Smooth muscle cell (in vitro differentiated cells): ENCODE measurements around the gene HDAC5. TPM values are rescaled to one million over a fixed set of nuclear protein-coding genes. Genes with fewer than 3 reads are reported as not detected.
"Not testable (repeated sequence)": the region's sequence is repeated elsewhere in the genome, so short reads cannot be mapped to it uniquely, and the experiment has no call there.

Experiments used
- DNase-seq: peaks from one replicate; lab custom pipeline; 2025; ENCODE audit not compliant: unreplicated experiment; lab: John Stamatoyannopoulos, UW
- H2AFZ ChIP-seq: fragments of 200-600 bp; sonication (generic); 2 replicates; pipeline ENCODE4 v1.6.0; 2016; ENCODE audit warnings: antibody characterized with exemption, low read depth, mild to moderate bottlenecking
- H3F3A ChIP-seq: fragments of 200-600 bp; sonication (generic); 2 replicates; pipeline ENCODE4 v1.6.0; 2017; ENCODE audit warnings: antibody characterized with exemption, low read depth
- H3K27ac ChIP-seq: fragments of 200-600 bp; sonication (generic); 2 replicates; pipeline ENCODE4 v1.5.1; 2016; ENCODE audit warnings: low read depth, mild to moderate bottlenecking
- H3K27me3 ChIP-seq: fragments of 200-600 bp; sonication (generic); 2 replicates; pipeline ENCODE4 v1.6.1; 2016; ENCODE audit warnings: low read depth, mild to moderate bottlenecking
- H3K36me3 ChIP-seq: fragments of 200-600 bp; sonication (generic); 2 replicates; pipeline ENCODE4 v1.5.1; 2016; ENCODE audit warnings: low read depth
- H3K4me1 ChIP-seq: fragments of 200-600 bp; sonication (generic); 2 replicates; pipeline ENCODE4 v1.5.1; 2016; ENCODE audit warnings: low read depth
- H3K4me2 ChIP-seq: fragments of 200-600 bp; sonication (generic); 2 replicates; pipeline ENCODE4 v1.6.0; 2016; ENCODE audit warnings: mild to moderate bottlenecking
- H3K4me3 ChIP-seq: fragments of 200-600 bp; sonication (generic); 2 replicates; pipeline ENCODE4 v1.5.1; 2016; ENCODE audit warnings: mild to moderate bottlenecking
- H3K79me2 ChIP-seq: fragments of 200-600 bp; sonication (generic); 2 replicates; pipeline ENCODE4 v1.6.0; 2016; ENCODE audit warnings: low read depth, mild to moderate bottlenecking
- H3K9ac ChIP-seq: fragments of 200-600 bp; sonication (generic); 2 replicates; pipeline ENCODE4 v1.6.0; 2016; ENCODE audit warnings: low read depth
- H3K9me3 ChIP-seq: fragments of 200-600 bp; sonication (generic); replicated peaks from 2 replicates; pipeline ENCODE4 v1.5.1; 2016; ENCODE audit warnings: low read depth
- H4K20me1 ChIP-seq: fragments of 200-600 bp; sonication (generic); 2 replicates; pipeline ENCODE4 v1.6.0; 2016; ENCODE audit warnings: low read depth
- CTCF ChIP-seq: fragments of 200-600 bp; sonication (generic); IDR thresholded peaks from 2 replicates; pipeline ENCODE4 v1.5.1; 2017; ENCODE audit warnings: borderline replicate concordance, mild to moderate bottlenecking, antibody characterized with exemption; ENCODE audit not compliant: insufficient read depth, poor library complexity, severe bottlenecking
- WGBS: methylation state at CpG from one replicate; pipeline ENCODE4 v1.1.7; 2016; ENCODE audit warnings: low lambda C conversion rate; 5-methylcytosine and 5-hydroxymethylcytosine counted together
- polyA plus RNA-seq: library from polyadenylated mRNA; unstranded; fragments of >200 nt; fragmentation: Nextera tagmentation; extraction: Ambion mirVana; gene quantifications from 2 replicates; pipeline ENCODE4 v1.2.1, GENCODE V29; 2016
- total RNA-seq: library from RNA; depleted of rRNA; stranded (reverse); fragments of >200 nt; gene quantifications from 2 replicates; pipeline ENCODE4 v1.2.3, GENCODE V29; 2014

HDAC5 gene
- total and polyA plus RNA-seq, 2 experiments from 2014 or later, result 52.6 to 65.3 TPM

- TF ChIP-seq CTCF, result no peak
- WGBS, result 96% methylated on average over 4 of the region's 4 CpGs
- no peaks in the 10 kb centered on the region for H3K36me3 ChIP-seq
- H3K79me2 ChIP-seq, result no peaks in the 10 kb centered on the region
- H2AFZ ChIP-seq, result no peak overlapping the region
- no peak for DNase-seq
- no peak overlapping the region for H3K4me2 ChIP-seq
- no peaks in the 10 kb centered on the region for H4K20me1 ChIP-seq
- no peak overlapping the region for H3K9ac ChIP-seq
- no peak overlapping the region for H3K27ac ChIP-seq
- H3K4me3 ChIP-seq, result no peak overlapping the region
- H3F3A ChIP-seq, result no peaks in the 10 kb centered on the region
- no peaks in the 10 kb centered on the region for H3K27me3 ChIP-seq
- no peaks in the 10 kb centered on the region for H3K4me1 ChIP-seq
- no peaks in the 10 kb centered on the region for H3K9me3 ChIP-seq
Observed at GRCh38 chr17:44149750-44150329, 26.4 kb upstream of the HDAC5 start.

- not testable (repeated sequence) for H3K27ac ChIP-seq, H3K4me2 ChIP-seq, H3K27me3 ChIP-seq, H3F3A ChIP-seq, H3K9me3 ChIP-seq, H3K79me2 ChIP-seq, H2AFZ ChIP-seq, H3K4me1 ChIP-seq, H3K9ac ChIP-seq, H3K36me3 ChIP-seq, DNase-seq, H3K4me3 ChIP-seq, H4K20me1 ChIP-seq
- WGBS, result 96% methylated on average over 3 of the region's 3 CpGs
Observed at GRCh38 chr17:44149066-44149465, 25.6 kb upstream of the HDAC5 start.

GRCh38 chr17:44147812-44148211 lies 24.4 kb upstream of the HDAC5 start:
- Histone ChIP-seq H3K4me2 (no peak overlapping the region), H3F3A (no peaks in the 10 kb centered on the region), H3K4me3 (no peak overlapping the region), H3K36me3 (no peaks in the 10 kb centered on the region), H3K9me3 (no peaks in the 10 kb centered on the region), H4K20me1 (no peaks in the 10 kb centered on the region), H2AFZ (no peak overlapping the region), H3K4me1 (no peaks in the 10 kb centered on the region), H3K79me2 (no peaks in the 10 kb centered on the region), H3K27me3 (no peaks in the 10 kb centered on the region), H3K9ac (no peak overlapping the region), H3K27ac (no peak overlapping the region)
- no peak for TF ChIP-seq CTCF
- 96% methylated on average over 4 of the region's 4 CpGs for WGBS
- DNase-seq, result no peak

GRCh38 chr17:44146375-44147346 lies 23.2 kb upstream of the HDAC5 start:
- 11% methylated on average over 2 of the region's 2 CpGs for WGBS
- H3K27ac ChIP-seq, result no peak overlapping the region
- no peaks in the 10 kb centered on the region for H3K79me2 ChIP-seq
- no peaks in the 10 kb centered on the region for H3F3A ChIP-seq
- no peak overlapping the region for H3K4me3 ChIP-seq
- H2AFZ ChIP-seq, result no peak overlapping the region
- H3K36me3 ChIP-seq, result no peaks in the 10 kb centered on the region
- TF ChIP-seq CTCF, result no peak
- H3K9ac ChIP-seq, result no peak overlapping the region
- DNase-seq, result no peak
- no peaks in the 10 kb centered on the region for H3K27me3 ChIP-seq
- peaks cover 4% of the 10 kb centered on the region for H3K4me1 ChIP-seq
- no peaks in the 10 kb centered on the region for H3K9me3 ChIP-seq
- H4K20me1 ChIP-seq, result no peaks in the 10 kb centered on the region
- no peak overlapping the region for H3K4me2 ChIP-seq
